ENCODE data around the gene MFGE8.

- TF ChIP-seq FOXM1 (IDR thresholded peaks at IDR 0.05; ENCODE audit: borderline replicate concordance) (no peak), ZNF384 (IDR thresholded peaks at IDR 0.05) (no peak), SUZ12 (IDR thresholded peaks at IDR 0.05) (no peak), FOXA1 (IDR thresholded peaks at IDR 0.05) (no peak), FOXK2 (IDR thresholded peaks at IDR 0.05) (no peak), ARNT (IDR thresholded peaks at IDR 0.05) (no peak), HDGF (IDR thresholded peaks at IDR 0.05; ENCODE audit: borderline replicate concordance) (no peak), SP1 (IDR thresholded peaks at IDR 0.05) (no peak), TARDBP (IDR thresholded peaks at IDR 0.05) (no peak), CTBP1 (IDR thresholded peaks at IDR 0.05; ENCODE audit: borderline replicate concordance) (no peak), PKNOX1 (IDR thresholded peaks at IDR 0.05) (no peak)
Observed at GRCh38 chr15:88909956-88910831, 3.0 kb downstream of the MFGE8 start.
